Activated CD4-positive, alpha-beta T cell treated with anti-CD3 and anti-CD28 coated beads, Interleukin-2, amount 50 U/mL, for 16 hours (primary cell): ENCODE results near the gene LINC01488.

ENCODE experiments used
- DNase-seq: peaks from one replicate; pipeline ENCODE4 v3.0.0-alpha.2; 2020

The LINC01488 gene

GRCh38 chr11:69446108-69446507 is 35.4 kb upstream of the LINC01488 start:
- DNase-seq, result no peak

- DNase-seq, result no peak
Observed at GRCh38 chr11:69447786-69448185, 33.7 kb upstream of the LINC01488 start.

- DNase-seq, result no peak
Observed at GRCh38 chr11:69448471-69449284, 32.8 kb upstream of the LINC01488 start.

GRCh38 chr11:69449320-69450063 is 32.0 kb upstream of the LINC01488 start:
- no peak for DNase-seq

- no peak for DNase-seq
Observed at GRCh38 chr11:69450064-69450856, 31.2 kb upstream of the LINC01488 start.

GRCh38 chr11:69450857-69451220 is 30.6 kb upstream of the LINC01488 start:
- DNase-seq, result no peak

- no peak for DNase-seq
Observed at GRCh38 chr11:69451289-69451688, 30.2 kb upstream of the LINC01488 start.

GRCh38 chr11:69452206-69452987 is 29.1 kb upstream of the LINC01488 start:
- no peak for DNase-seq

- no peak for DNase-seq
Observed at GRCh38 chr11:69453151-69453550, 28.3 kb upstream of the LINC01488 start.

- DNase-seq, result no peak
Observed at GRCh38 chr11:69454018-69454417, 27.4 kb upstream of the LINC01488 start.

- no peak for DNase-seq
Observed at GRCh38 chr11:69455969-69456368, 25.5 kb upstream of the LINC01488 start.

GRCh38 chr11:69456712-69457111 is 24.8 kb upstream of the LINC01488 start:
- DNase-seq, result no peak

- DNase-seq, result no peak
Observed at GRCh38 chr11:69459848-69460539, 21.5 kb upstream of the LINC01488 start.

- no peak for DNase-seq
Observed at GRCh38 chr11:69460540-69461257, 20.8 kb upstream of the LINC01488 start.

- DNase-seq, result no peak
Observed at GRCh38 chr11:69461272-69461962, 20.0 kb upstream of the LINC01488 start.

GRCh38 chr11:69462106-69462951 is 19.1 kb upstream of the LINC01488 start:
- no peak for DNase-seq

- no peak for DNase-seq
Observed at GRCh38 chr11:69463181-69463994, 18.1 kb upstream of the LINC01488 start.
